ENCODE data around the gene LAMB3. TPM values are rescaled to one million over a fixed set of nuclear protein-coding genes. Genes with fewer than 3 reads are reported as not detected.

The LAMB3 gene
- total RNA-seq, 3 donors from 2014 or later (not counting 1 experiment from before 2014, with no cell fraction given), result 1.2 to 2.3 (median 1.4) TPM

DNA sequence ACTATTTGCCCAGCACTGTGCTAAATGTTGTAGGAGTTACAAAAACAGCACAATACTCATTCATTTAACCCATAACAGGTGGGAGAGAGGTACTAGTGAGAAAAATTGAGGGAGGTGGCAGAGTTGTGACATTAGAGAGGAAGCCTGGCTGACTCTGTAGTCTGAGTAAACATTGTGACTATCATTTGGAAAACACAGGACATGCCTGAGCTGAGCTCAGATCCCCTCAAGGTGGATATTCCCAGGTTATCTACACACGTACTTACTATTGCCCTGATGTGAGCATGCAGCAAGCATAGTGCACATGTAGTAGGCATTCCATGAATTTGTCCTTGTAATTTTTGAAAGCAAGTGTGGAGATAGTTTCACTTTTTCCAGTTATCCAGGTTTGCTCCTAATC is 57.8 kb downstream of the LAMB3 start:
- H3K4me1 Mint-ChIP-seq, result no peaks in the 10 kb centered on the region
- H3K36me3 Mint-ChIP-seq, result no peaks in the 10 kb centered on the region
- DNase-seq, result no peak
- H3K4me3 Mint-ChIP-seq, result no peak overlapping the region
- peaks cover 31 to 34% of the 10 kb centered on the region in 2 donors for H3K27me3 Mint-ChIP-seq (ENCODE audit: low read depth in 2 of 2)
- no peaks in the 10 kb centered on the region for H3K9me3 Mint-ChIP-seq
- TF ChIP-seq, protein P1, sequence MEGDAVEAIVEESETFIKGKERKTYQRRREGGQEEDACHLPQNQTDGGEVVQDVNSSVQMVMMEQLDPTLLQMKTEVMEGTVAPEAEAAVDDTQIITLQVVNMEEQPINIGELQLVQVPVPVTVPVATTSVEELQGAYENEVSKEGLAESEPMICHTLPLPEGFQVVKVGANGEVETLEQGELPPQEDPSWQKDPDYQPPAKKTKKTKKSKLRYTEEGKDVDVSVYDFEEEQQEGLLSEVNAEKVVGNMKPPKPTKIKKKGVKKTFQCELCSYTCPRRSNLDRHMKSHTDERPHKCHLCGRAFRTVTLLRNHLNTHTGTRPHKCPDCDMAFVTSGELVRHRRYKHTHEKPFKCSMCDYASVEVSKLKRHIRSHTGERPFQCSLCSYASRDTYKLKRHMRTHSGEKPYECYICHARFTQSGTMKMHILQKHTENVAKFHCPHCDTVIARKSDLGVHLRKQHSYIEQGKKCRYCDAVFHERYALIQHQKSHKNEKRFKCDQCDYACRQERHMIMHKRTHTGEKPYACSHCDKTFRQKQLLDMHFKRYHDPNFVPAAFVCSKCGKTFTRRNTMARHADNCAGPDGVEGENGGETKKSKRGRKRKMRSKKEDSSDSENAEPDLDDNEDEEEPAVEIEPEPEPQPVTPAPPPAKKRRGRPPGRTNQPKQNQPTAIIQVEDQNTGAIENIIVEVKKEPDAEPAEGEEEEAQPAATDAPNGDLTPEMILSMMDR (IDR thresholded peaks at IDR 0.05), result no peak
- Histone ChIP-seq H3K9me3 (ENCODE audit: control insufficient read depth, insufficient read depth, low read length) (no peaks in the 10 kb centered on the region), H3K4me1 (ENCODE audit: control insufficient read depth, insufficient read depth, low read length) (no peaks in the 10 kb centered on the region), H3K27ac (ENCODE audit: low read length) (no peak overlapping the region), H3K27me3 (ENCODE audit: control insufficient read depth, insufficient read depth, low read length) (peaks cover 2% of the 10 kb centered on the region), H3K36me3 (ENCODE audit: control insufficient read depth, insufficient read depth, low read length) (no peaks in the 10 kb centered on the region), H3K4me3 (ENCODE audit: low read length) (no peak overlapping the region)
- WGBS (ENCODE audit: insufficient coverage), result 69% methylated on average over 1 of the region's 1 CpG
- intact Hi-C loops (cut with micrococcal nuclease), result no loop called here
- ATAC-seq, result no peak
- no peak overlapping the region for H3K27ac Mint-ChIP-seq

DNA sequence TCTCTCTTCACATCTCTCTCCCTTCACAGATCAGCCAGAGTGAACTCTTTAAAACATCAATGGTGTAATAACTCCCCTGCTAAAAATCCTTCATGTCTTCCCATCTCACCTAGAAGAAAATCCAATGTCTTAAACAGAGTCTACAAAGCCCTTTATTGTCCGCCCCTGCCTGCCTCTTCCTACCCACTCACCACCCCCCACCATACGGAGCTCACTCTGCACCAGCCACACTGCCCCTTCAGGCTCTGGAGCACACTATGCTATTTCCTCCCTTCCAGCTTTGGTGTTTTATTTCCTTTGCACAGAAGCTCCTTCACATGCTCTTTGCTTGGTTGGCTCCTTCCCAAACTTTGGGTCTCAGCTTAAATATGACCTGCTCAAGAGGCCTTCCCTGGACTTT is 58.5 kb downstream of the LAMB3 start:
- ATAC-seq, result no peak
- no peaks in the 10 kb centered on the region for H3K36me3 ChIP-seq (ENCODE audit: control insufficient read depth, insufficient read depth, low read length)

DNA sequence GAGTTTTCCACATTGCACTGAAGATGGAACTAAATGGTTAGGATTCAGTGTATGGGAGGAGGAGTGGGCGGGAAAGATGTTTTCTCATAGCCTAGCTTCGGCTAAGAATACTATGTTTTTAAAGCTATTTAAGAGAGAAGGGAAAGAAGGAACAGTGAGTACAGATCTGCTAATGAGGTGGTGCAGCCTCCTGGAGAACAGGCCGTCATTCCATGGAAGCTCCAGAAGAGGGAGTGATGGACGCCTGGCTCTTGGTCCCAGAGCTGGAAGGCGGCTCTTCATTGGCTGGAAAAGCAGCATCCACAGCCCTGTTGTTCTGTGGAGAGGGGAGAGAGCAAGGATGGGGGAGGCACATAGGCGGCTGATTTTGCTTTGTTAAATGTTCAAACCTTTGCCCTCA is 61.8 kb downstream of the LAMB3 start:
- Mint-ChIP-seq H3K27ac (no peak overlapping the region), H3K27me3 (ENCODE audit: low read depth in 2 of 2) (peaks cover 22 to 24% of the 10 kb centered on the region in 2 donors), H3K4me1 (no peaks in the 10 kb centered on the region), H3K36me3 (no peaks in the 10 kb centered on the region), H3K9me3 (no peaks in the 10 kb centered on the region), H3K4me3 (no peak overlapping the region)
- 90% methylated on average over 5 of the region's 6 CpGs for WGBS (ENCODE audit: insufficient coverage)
- intact Hi-C loops (cut with micrococcal nuclease), result no loop called here
- H3K4me3 ChIP-seq (ENCODE audit: low read length), result no peak overlapping the region
- TF ChIP-seq, protein P1 (IDR thresholded peaks at IDR 0.05), result no peak
- H3K4me1 ChIP-seq (ENCODE audit: control insufficient read depth, insufficient read depth, low read length), result no peaks in the 10 kb centered on the region
- no peaks in the 10 kb centered on the region for H3K27me3 ChIP-seq (ENCODE audit: control insufficient read depth, insufficient read depth, low read length)
- no peak overlapping the region for H3K27ac ChIP-seq (ENCODE audit: low read length)
- ATAC-seq (no peak), DNase-seq (no peak)
- H3K36me3 ChIP-seq (ENCODE audit: control insufficient read depth, insufficient read depth, low read length), result no peaks in the 10 kb centered on the region
- H3K9me3 ChIP-seq (ENCODE audit: control insufficient read depth, insufficient read depth, low read length), result no peaks in the 10 kb centered on the region

More for the DNA sequence above, 58.5 kb downstream of the LAMB3 start:
- intact Hi-C loops (cut with micrococcal nuclease), result no loop called here
- Mint-ChIP-seq H3K27me3 (ENCODE audit: low read depth in 2 of 2) (peaks cover 26 to 30% of the 10 kb centered on the region in 2 donors), H3K4me1 (no peaks in the 10 kb centered on the region), H3K4me3 (no peak overlapping the region), H3K36me3 (no peaks in the 10 kb centered on the region), H3K27ac (no peak overlapping the region), H3K9me3 (no peaks in the 10 kb centered on the region)
- TF ChIP-seq, protein P1 (IDR thresholded peaks at IDR 0.05), result no peak
- Histone ChIP-seq H3K27ac (ENCODE audit: low read length) (no peak overlapping the region), H3K27me3 (ENCODE audit: control insufficient read depth, insufficient read depth, low read length) (peaks cover under 1% of the 10 kb centered on the region), H3K4me3 (ENCODE audit: low read length) (no peak overlapping the region), H3K9me3 (ENCODE audit: control insufficient read depth, insufficient read depth, low read length) (no peaks in the 10 kb centered on the region), H3K4me1 (ENCODE audit: control insufficient read depth, insufficient read depth, low read length) (no peaks in the 10 kb centered on the region)
- 58% methylated on average over 2 of the region's 2 CpGs for whole genome bisulfite sequencing (ENCODE audit: insufficient coverage)
- DNase-seq, result no peak

DNA sequence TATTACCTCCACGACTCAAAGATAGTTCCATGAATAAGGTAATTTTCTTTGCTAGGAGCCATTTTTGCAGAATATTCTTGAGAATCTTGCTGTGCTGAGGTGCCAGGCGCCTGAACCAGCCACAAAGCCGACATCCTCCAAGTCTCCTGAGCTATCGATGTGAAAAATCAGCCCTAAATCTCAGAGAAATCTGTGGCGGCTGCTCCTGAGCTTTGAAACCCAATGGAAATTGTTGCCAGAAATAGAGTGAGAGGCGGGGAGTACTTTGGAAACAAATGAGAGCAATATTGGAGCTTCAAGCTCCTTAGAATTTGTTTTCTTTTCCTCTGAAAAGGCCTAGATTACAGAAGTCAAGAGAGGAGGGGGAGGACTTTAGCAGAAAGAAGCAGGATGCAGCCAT is 62.4 kb downstream of the LAMB3 start:
- no peaks in the 10 kb centered on the region for H3K9me3 ChIP-seq (ENCODE audit: control insufficient read depth, insufficient read depth, low read length)
- Mint-ChIP-seq H3K27ac (no peak overlapping the region), H3K4me3 (no peak overlapping the region), H3K36me3 (no peaks in the 10 kb centered on the region), H3K9me3 (no peaks in the 10 kb centered on the region), H3K4me1 (no peaks in the 10 kb centered on the region), H3K27me3 (ENCODE audit: low read depth in 2 of 2) (peaks cover 19 to 21% of the 10 kb centered on the region in 2 donors)
- TF ChIP-seq, protein P1 (IDR thresholded peaks at IDR 0.05), result no peak
- ATAC-seq (no peak), DNase-seq (no peak)
- no peaks in the 10 kb centered on the region for H3K36me3 ChIP-seq (ENCODE audit: control insufficient read depth, insufficient read depth, low read length)
- H3K4me1 ChIP-seq (ENCODE audit: control insufficient read depth, insufficient read depth, low read length), result no peaks in the 10 kb centered on the region
- no peak overlapping the region for H3K27ac ChIP-seq (ENCODE audit: low read length)
- no peaks in the 10 kb centered on the region for H3K27me3 ChIP-seq (ENCODE audit: control insufficient read depth, insufficient read depth, low read length)
- no peak overlapping the region for H3K4me3 ChIP-seq (ENCODE audit: low read length)
- WGBS (ENCODE audit: insufficient coverage), result 84% methylated on average over 6 of the region's 6 CpGs
- intact Hi-C loops (cut with micrococcal nuclease), result no loop called here
